PC-9 (cell line): ENCODE measurements around the gene ABHD17A.

Experiments
- EZH2 ChIP-seq: fragments of 200-600 bp; sonication (generic); IDR thresholded peaks from 2 replicates; pipeline ENCODE4 v1.8.0; 2017; ENCODE audit warnings: antibody characterized with exemption, low read depth
- TF ChIP-seq, protein P1 (sequence below): fragments of 200-600 bp; sonication (generic); conservative IDR thresholded peaks from 2 replicates; pipeline ENCODE4 v1.6.1; 2017; ENCODE audit warnings: mixed run types, antibody characterized with exemption, mild to moderate bottlenecking, moderate library complexity

DNA sequence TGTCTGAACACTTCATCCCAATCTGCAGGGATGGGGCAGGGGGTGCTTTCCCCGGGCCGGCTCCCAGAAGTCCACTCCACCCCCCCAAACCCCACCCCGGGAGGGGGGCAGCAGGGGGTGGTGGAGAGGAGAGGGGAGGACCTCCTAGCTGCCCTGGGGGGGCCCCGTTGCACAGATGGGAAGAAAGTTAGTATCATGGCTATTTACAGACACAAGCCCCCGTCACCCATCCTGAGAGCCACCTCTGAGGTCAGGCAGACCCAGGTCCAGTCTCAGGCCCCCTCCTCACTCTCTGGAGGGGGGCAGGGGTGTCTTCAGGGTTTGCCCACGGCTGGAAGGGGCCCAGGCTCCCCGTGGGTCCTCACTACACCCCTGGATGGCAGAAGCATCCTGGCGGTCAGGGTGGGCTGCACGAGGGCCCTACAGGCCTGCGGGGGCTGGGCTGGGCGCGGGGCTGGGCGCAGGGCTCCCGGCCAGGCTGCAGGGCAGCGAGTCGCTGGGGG is 31.2 kb downstream of the ABHD17A start:
- TF ChIP-seq, protein P1, sequence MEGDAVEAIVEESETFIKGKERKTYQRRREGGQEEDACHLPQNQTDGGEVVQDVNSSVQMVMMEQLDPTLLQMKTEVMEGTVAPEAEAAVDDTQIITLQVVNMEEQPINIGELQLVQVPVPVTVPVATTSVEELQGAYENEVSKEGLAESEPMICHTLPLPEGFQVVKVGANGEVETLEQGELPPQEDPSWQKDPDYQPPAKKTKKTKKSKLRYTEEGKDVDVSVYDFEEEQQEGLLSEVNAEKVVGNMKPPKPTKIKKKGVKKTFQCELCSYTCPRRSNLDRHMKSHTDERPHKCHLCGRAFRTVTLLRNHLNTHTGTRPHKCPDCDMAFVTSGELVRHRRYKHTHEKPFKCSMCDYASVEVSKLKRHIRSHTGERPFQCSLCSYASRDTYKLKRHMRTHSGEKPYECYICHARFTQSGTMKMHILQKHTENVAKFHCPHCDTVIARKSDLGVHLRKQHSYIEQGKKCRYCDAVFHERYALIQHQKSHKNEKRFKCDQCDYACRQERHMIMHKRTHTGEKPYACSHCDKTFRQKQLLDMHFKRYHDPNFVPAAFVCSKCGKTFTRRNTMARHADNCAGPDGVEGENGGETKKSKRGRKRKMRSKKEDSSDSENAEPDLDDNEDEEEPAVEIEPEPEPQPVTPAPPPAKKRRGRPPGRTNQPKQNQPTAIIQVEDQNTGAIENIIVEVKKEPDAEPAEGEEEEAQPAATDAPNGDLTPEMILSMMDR = no peak
- TF ChIP-seq EZH2 = no peak
